MM.1S (cell line): Measurements from ENCODE around the gene SMYD1.

Experiments
- EZH2 ChIP-seq: fragments of 300-600 bp; sonication (generic); optimal IDR thresholded peaks from 2 replicates; pipeline ENCODE3; 2017; ENCODE audit warnings: low read depth, mild to moderate bottlenecking, antibody characterized with exemption, low read length, mixed read lengths
- TF ChIP-seq, protein P1 (sequence below): fragments of 300-600 bp; sonication (generic); IDR thresholded peaks from 2 replicates; pipeline ENCODE4 v1.5.1; 2016; ENCODE audit warnings: antibody characterized with exemption, low read length, mixed read lengths

DNA sequence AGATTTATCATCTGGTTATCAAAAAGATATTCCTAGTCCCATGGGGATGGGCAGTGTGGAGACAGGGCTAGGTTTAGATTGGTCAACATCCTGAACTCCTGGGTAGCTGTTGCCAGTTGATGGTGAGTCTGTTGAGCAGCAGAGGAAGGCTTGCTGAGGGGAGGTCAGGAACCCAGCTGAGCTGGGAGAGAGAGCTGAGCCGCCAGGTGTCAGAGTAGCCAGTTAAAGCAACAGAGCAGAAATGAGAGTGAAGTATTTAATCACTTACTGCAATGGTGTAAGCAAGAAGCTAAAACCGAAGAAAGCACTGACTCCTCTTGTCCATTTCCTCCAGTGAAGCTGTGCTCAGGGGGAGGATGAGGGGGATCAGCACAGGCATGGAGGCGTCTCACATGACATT lies 29.6 kb downstream of the SMYD1 start:
- TF ChIP-seq, protein P1, sequence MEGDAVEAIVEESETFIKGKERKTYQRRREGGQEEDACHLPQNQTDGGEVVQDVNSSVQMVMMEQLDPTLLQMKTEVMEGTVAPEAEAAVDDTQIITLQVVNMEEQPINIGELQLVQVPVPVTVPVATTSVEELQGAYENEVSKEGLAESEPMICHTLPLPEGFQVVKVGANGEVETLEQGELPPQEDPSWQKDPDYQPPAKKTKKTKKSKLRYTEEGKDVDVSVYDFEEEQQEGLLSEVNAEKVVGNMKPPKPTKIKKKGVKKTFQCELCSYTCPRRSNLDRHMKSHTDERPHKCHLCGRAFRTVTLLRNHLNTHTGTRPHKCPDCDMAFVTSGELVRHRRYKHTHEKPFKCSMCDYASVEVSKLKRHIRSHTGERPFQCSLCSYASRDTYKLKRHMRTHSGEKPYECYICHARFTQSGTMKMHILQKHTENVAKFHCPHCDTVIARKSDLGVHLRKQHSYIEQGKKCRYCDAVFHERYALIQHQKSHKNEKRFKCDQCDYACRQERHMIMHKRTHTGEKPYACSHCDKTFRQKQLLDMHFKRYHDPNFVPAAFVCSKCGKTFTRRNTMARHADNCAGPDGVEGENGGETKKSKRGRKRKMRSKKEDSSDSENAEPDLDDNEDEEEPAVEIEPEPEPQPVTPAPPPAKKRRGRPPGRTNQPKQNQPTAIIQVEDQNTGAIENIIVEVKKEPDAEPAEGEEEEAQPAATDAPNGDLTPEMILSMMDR: no peak
- no peak for TF ChIP-seq EZH2
